Measurements from ENCODE around the gene AP4E1.
"Not testable (repeated sequence)": the region's sequence is repeated elsewhere in the genome, so short reads cannot be mapped to it uniquely, and the experiment has no call there.

AP4E1 gene

GRCh38 chr15:50890751-50891150, 17.7 kb upstream of the AP4E1 start:
- DNase-seq: no peak

GRCh38 chr15:50891159-50891558, 17.3 kb upstream of the AP4E1 start:
- DNase-seq: no peak

- DNase-seq: no peak
Measured at GRCh38 chr15:50893976-50894375, 14.5 kb upstream of the AP4E1 start.

- not testable (repeated sequence) for DNase-seq
Measured at GRCh38 chr15:50901390-50901789, 7.1 kb upstream of the AP4E1 start.

GRCh38 chr15:50904211-50904610, 4.3 kb upstream of the AP4E1 start:
- DNase-seq: no peak

GRCh38 chr15:50905055-50905454, 3.4 kb upstream of the AP4E1 start:
- no peak for DNase-seq

- no peak for DNase-seq
Measured at GRCh38 chr15:50906954-50907600, 1.4 kb upstream of the AP4E1 start.

GRCh38 chr15:50907601-50908208, 778 bp upstream of the AP4E1 start:
- DNase-seq: peak in 1 of 2 experiments; percentile 33

GRCh38 chr15:50909010-50909317, 481 bp downstream of the AP4E1 start:
- DNase-seq: peak in 1 of 2 experiments; percentile 38

GRCh38 chr15:50910426-50910795, 1.9 kb downstream of the AP4E1 start:
- peak in 1 of 2 experiments; percentile 26 for DNase-seq

- no peak for DNase-seq
Measured at GRCh38 chr15:50911001-50911400, 2.5 kb downstream of the AP4E1 start.

GRCh38 chr15:50911621-50912020, 3.1 kb downstream of the AP4E1 start:
- DNase-seq: no peak

- DNase-seq: no peak
Measured at GRCh38 chr15:50916400-50916799, 7.9 kb downstream of the AP4E1 start.

- DNase-seq: not testable (repeated sequence)
Measured at GRCh38 chr15:50919359-50919758, 10.9 kb downstream of the AP4E1 start.

- no peak for DNase-seq
Measured at GRCh38 chr15:50925281-50925680, 16.8 kb downstream of the AP4E1 start.

- DNase-seq: no peak
Measured at GRCh38 chr15:50929062-50929461, 20.6 kb downstream of the AP4E1 start.

GRCh38 chr15:50930792-50931191, 22.3 kb downstream of the AP4E1 start:
- DNase-seq: no peak

- DNase-seq: no peak
Measured at GRCh38 chr15:50933341-50933740, 24.9 kb downstream of the AP4E1 start.

- no peak for DNase-seq
Measured at GRCh38 chr15:50938525-50938924, 30.0 kb downstream of the AP4E1 start.

GRCh38 chr15:50939911-50940310, 31.4 kb downstream of the AP4E1 start:
- no peak for DNase-seq

GRCh38 chr15:50940506-50940905, 32.0 kb downstream of the AP4E1 start:
- DNase-seq: no peak

- no peak for DNase-seq
Measured at GRCh38 chr15:50943638-50944037, 35.2 kb downstream of the AP4E1 start.

- DNase-seq: no peak
Measured at GRCh38 chr15:50944672-50945071, 36.2 kb downstream of the AP4E1 start.

- no peak for DNase-seq
Measured at GRCh38 chr15:50945725-50946124, 37.2 kb downstream of the AP4E1 start.

- not testable (repeated sequence) for DNase-seq
Measured at GRCh38 chr15:50950745-50951144, 42.3 kb downstream of the AP4E1 start.

All from SW 1271 (cell line).